H7 (cell line): ENCODE results near the gene NOL4L. TPM values are rescaled to one million over a fixed set of nuclear protein-coding genes. Genes with fewer than 3 reads are reported as not detected.
"Not testable (repeated sequence)": the region's sequence is repeated elsewhere in the genome, so short reads cannot be mapped to it uniquely, and the experiment has no call there.

Experiments used
- DNase-seq: peaks from one replicate; pipeline ENCODE4 v3.0.0; 2012
- H3K27me3 ChIP-seq: 2 replicates; pipeline ENCODE4 v1.6.0; 2011; ENCODE audit warnings: mild to moderate bottlenecking, low read length; ENCODE audit not compliant: control insufficient read depth, insufficient read depth
- H3K36me3 ChIP-seq: replicated peaks from 2 replicates; pipeline ENCODE4 v1.5.1; 2011; ENCODE audit warnings: low read length; ENCODE audit not compliant: control insufficient read depth, insufficient read depth
- H3K4me3 ChIP-seq: 2 replicates; pipeline ENCODE4 v1.5.1; 2011; ENCODE audit warnings: low read depth, mild to moderate bottlenecking, control low read depth, low read length, moderate library complexity; ENCODE audit not compliant: insufficient read depth
- total RNA-seq: library from RNA; depleted of rRNA; stranded (reverse); fragments of >200 nt; shearing (Covaris generic); gene quantifications from 2 replicates; pipeline ENCODE4 v1.2.3, GENCODE V29; 2014

The NOL4L gene
- total RNA-seq, 1 experiment from 2014 or later: 26.6 TPM

DNA sequence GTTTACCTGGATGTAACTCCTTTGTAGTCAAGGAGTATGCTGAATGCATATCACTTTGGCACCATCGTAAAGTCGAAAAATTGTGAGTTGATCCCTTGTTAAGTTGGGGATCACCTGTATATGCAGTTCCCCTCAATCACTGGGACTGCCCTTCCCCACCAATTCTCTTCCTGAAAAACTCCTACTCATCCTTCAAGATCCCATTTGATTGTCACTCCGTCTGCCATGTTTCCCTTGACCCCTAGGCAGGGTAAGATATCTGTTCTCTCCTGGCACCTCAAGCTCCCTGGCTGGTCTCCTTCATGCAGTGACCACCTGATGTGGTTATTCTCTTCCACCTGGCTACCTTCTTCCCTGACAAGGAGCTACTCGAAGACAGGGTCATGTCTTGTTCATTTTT, 10.0 kb upstream of the NOL4L start:
- H3K27me3 ChIP-seq: no peaks in the 10 kb centered on the region
- no peaks in the 10 kb centered on the region for H3K36me3 ChIP-seq
- no peak for DNase-seq
- no peak overlapping the region for H3K4me3 ChIP-seq

DNA sequence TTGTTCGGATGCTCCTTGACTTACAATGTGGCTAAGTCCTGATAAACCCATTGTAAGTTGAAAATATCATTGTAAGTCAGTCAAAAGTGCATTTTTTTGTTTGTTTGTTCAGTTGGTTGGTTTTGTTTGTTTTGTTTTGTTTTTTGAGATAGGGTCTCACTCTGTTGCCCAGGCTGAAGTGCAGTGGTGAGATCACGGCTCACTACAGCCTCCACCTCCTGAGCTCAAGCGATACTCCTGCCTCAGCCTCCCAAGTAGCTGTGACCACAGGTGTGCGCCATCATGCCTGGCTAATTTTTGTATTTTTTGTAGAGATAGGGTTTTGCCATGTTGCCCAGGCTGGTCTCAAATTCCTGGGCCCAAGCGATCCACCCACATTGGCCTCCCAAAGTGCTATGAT, 9.5 kb upstream of the NOL4L start:
- not testable (repeated sequence) for H3K36me3 ChIP-seq, DNase-seq, H3K4me3 ChIP-seq, H3K27me3 ChIP-seq

DNA sequence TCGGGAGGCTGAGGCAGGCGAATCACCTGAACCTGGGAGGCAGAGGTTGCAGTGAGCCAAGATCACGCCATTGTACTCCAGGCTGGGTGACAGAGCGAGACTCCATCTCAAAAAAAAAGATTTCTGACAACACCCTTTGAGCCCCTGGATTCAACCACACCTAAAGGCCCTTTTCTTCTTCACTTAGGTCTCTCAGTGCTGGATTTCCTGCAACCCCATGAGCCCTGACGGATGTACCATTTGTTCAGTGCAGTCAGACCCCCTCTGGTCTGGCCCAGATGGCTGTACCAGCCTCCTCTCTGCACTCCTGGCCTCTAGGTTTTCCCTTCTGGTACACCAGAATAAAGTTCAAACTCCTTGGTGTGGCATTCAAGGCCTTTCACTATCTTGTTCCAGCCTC, 9.1 kb upstream of the NOL4L start:
- Histone ChIP-seq H3K36me3 (no peaks in the 10 kb centered on the region), H3K27me3 (no peaks in the 10 kb centered on the region), H3K4me3 (no peak overlapping the region)
- DNase-seq: no peak

DNA sequence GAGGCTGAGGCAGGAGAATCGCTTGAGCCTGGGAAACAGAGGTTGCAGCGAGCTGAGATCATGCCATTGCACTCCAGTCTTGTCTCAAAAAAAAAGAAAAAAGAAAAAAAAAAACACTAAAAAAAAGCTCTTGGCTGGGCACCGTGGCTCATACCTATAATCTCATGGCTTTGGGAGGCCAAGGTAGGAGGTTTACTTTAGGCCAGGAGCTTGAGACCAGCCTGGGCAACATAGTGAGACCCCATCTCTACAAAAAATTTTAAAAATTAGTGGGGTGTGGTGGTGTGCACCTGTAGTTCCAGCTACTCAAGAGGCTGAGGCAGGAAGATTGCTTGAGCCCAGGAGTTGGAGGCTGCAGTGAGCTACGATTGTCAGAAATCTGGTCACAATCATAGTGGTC, 7.5 kb upstream of the NOL4L start:
- not testable (repeated sequence) for H3K36me3 ChIP-seq, H3K27me3 ChIP-seq, DNase-seq, H3K4me3 ChIP-seq

DNA sequence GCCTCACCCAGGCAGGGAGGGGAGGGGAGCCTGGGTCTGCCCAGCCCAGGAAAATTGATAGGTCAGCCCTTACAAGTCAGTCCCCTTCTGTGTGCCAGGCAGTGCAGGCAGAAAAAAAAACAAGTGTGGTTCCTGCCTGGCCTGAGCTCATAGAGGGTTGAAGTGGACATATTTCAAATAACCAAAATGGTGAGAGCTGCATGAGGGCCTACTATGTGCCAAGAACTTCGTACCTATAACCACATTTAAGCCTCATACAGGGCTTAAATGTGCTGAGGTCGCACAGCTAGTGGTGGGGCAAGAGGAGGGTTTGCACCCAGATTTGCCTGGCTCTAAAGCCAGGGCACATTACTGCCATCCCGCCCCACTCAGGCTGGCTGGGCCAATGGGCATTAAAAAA, 6.9 kb upstream of the NOL4L start:
- Histone ChIP-seq H3K4me3 (no peak overlapping the region), H3K27me3 (peaks cover 11% of the 10 kb centered on the region; the same call in 1 of the 2 replicates), H3K36me3 (no peaks in the 10 kb centered on the region)
- no peak for DNase-seq

DNA sequence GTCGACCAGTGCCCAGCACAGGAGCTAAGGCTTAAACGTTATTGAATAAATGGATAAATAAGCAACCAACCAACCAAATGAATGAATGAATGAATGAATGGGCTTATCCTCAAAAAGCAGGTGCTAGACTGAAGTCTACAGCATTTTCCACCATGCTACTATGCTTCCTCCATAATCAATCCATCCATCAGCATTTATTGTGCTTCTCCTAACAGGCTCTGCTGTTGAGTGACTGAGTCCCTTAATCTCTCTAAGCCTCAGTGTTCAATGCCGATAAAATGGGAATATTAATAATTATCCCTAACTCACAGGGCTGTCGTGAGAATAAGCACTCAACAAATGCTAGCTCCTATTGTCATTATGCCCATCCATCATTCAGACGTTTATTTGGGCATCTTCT, 4.6 kb upstream of the NOL4L start:
- DNase-seq: no peak
- Histone ChIP-seq H3K4me3 (no peak overlapping the region), H3K36me3 (no peaks in the 10 kb centered on the region), H3K27me3 (peaks cover 30% of the 10 kb centered on the region)

DNA sequence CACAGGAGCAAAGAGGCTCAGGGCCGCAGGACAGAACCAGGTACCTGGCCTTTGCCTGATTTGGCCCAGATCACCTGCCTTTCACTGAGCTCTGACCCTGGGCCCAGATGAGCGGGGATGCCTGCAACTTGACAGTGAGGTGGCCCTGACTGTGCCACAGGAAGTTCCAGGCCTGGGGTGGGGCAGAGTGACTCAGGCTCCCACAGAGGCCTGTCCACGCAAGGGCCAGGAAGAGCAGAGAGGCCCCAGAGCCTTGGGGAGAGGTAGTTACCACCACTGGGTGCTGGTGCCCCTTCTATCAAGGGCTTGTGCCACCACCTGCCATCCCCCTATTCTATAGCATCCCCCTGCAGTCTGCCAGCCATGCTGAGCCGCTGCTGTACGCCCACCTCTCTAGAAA, 4.1 kb upstream of the NOL4L start:
- no peak for DNase-seq

DNA sequence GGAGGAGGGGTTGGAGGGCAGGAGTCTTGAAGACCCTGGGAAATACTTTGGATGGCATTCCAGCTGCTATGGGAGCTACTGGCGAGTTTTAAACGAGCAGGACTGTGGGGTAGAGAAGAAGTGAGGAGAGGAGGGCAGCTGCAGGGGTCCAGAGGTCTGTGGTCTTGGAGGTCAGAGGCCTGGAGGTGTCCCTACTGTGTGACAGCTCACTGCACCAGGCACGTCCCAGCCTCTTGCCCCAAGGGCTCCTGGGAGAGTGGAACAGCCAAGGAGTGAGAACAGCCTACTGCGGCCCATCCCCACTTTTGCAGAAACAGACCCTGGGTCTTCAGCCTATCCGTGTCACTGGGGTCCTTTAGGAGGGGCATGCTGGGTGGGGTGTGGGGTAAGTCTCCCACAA, 2.9 kb upstream of the NOL4L start:
- H3K4me3 ChIP-seq: no peak overlapping the region
- no peak for DNase-seq
- no peaks in the 10 kb centered on the region for H3K36me3 ChIP-seq
- peaks cover 33% of the 10 kb centered on the region for H3K27me3 ChIP-seq

More for the DNA sequence above, 4.1 kb upstream of the NOL4L start:
- H3K36me3 ChIP-seq: no peaks in the 10 kb centered on the region
- peaks cover 33% of the 10 kb centered on the region for H3K27me3 ChIP-seq
- H3K4me3 ChIP-seq: no peak overlapping the region

DNA sequence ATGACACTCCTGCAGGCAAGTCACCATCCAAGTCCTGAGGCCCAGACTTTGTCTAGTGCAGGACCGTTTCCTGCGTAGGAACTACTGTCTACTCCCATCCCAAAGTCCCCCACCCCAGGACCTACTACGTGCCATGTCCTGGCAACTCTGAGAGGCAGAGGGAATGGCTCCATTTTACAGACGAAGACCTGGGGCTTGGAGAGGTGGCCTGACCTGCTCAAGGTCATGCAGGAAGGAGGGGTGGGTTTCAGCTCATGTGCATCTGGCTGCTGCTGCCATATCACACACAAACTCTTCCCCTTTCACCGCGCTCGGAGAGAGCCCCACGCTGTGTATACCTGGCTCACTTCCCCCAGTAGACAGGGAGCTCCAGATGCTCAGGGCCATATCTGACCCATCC, 1.2 kb upstream of the NOL4L start:
- Histone ChIP-seq H3K27me3 (peaks cover 40% of the 10 kb centered on the region), H3K4me3 (no peak overlapping the region), H3K36me3 (no peaks in the 10 kb centered on the region)
- DNase-seq: no peak

DNA sequence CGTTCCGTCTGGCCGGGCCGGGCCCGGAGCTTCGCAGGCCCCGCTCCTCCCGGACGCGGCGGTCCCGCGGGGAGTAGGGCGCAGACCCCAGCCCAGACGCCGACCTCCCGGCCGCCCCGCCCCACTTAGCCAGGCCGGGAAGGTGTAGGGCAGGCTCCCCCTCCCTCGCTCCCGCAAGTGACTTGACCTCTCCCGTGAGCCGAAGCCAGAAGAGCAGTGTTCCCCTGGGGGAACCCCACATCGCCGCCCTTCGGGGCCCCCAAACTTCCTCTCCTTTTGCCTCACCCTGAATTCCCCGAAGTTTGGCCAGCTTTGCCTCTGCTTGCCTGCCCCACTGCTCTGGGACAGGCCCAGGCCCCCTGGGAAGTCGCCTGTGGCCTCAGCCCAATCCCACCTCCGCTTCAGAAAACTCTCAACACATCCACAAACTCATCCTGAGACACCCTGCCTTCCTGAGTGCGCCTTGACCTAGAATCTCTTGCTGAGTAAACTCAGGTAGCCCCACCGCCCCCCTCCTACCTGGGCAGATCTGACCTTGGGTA, 524 bp upstream of the NOL4L start:
- H3K27me3 ChIP-seq: peaks cover 40% of the 10 kb centered on the region
- DNase-seq: peak; percentile 90
- H3K36me3 ChIP-seq: no peaks in the 10 kb centered on the region
- H3K4me3 ChIP-seq: peak overlapping the region; percentile 77

DNA sequence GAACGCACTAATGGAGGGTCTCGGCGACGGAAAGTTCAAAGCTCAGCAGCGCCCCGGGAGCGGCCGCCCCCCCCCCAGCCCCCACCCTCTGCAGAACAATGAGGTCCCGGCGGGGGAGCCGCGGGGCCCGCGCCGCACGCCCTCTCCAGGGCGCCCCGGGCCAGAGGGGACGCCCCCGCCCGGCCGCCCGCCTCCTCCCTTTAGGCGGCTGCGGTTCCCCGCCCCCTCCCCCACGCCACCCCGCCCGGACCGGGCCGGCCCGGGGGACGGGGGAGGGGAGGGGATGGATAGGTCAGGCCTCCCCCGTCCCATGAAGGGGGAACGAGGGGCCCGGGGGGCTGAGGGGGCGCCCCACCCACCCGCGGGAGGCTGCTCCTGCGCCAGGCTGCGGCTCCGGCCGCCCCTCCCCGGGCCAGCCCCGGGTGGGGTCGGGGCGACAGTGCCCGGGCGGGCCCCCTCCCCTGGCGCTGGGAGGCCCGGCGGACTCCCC, 1.5 kb downstream of the NOL4L start:
- Histone ChIP-seq H3K36me3 (no peaks in the 10 kb centered on the region), H3K4me3 (peak overlapping the region; percentile 77), H3K27me3 (peaks cover 40% of the 10 kb centered on the region)
- DNase-seq: peak; percentile 92

DNA sequence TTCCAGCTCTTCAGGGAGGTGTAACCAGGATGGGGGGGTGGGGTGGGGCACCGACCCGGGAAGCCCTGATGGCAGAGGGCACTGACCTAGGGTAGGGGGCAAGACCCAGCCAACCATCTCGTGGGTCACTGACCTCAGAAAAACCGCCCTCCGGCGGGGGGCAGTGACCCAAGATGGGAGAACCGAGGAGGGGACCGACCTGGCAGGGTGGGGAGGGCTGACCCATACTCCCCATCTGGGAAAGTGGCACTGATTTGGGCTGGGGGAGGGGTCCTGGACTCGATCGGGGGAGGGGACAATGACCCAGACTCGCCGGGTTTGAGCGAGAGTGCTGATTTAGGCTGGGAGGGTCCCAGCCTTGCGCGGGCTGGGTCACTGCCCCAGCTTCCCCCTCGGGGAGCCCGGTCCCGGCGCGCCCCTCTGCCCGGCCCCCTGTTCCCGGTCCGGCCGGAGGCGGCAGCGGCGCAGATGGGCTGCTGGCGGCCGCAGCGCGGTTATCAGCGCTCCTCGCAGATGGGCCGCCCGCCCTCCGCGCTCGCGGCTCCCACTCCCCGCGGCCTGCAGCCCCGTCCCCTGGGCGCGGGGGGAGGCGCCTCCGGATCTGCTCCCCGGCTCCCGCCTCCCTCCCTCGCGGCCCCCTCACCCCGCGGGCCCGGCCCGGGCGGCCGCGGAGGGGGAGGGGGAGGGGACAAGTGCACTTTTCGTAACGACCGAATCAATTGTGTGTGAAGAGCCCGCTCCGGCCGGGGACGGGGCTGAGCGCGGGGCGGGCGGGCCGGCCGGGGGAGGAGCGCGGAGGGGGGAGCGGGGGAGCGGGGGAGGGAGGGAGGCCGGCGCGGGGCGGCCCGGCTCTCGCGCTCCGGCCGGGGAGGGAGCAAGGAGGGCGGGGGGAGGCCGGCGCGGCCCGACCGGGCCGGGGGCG, 2.2 kb downstream of the NOL4L start:
- peaks cover 38% of the 10 kb centered on the region for H3K27me3 ChIP-seq
- H3K36me3 ChIP-seq: no peaks in the 10 kb centered on the region
- DNase-seq: peak; percentile 93
- H3K4me3 ChIP-seq: peak overlapping the region; percentile 64

DNA sequence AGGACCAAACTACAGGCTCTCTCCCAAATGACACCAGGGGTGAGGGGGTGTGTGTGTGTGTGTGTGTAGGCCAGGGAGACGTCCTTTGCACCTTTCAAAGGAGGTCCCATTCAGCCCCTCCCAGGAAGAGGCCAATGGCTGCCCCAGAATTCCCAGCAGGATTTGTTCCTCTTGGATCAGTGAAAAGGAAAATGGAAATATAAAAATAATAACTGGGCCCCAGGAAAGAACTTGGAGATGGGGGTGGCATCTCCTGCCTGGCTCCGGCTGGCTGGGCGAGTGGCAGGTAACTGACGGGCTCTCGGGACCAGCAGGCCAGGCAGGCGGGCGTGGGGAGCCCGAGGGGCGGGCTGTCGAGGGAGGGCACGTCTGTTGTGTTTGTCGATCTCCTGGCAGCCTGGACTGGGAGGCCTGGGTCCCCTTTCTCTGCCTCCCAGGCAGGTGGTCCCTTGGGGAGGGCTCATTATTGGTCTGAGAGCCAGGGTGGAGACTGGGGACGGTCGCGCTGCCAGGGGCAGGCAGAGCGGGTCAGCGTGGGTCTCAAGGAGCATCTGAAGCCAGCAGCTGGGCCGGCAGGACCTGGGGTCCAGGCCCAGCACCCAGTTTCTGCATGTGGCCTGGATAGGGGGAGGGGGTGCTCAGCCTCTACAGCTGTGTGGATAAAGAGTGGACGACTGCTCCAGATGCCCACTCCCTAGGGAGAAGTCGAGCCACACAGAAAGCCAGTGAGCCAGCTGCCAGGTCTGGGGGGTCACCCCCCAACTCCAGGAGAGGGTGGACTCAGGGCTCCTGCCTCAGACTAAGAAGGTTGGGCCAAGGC, 3.1 kb downstream of the NOL4L start:
- H3K36me3 ChIP-seq: no peaks in the 10 kb centered on the region
- no peak overlapping the region; the same call in 1 of the 2 replicates for H3K4me3 ChIP-seq
- DNase-seq: peak; percentile 80
- H3K27me3 ChIP-seq: peaks cover 29% of the 10 kb centered on the region

DNA sequence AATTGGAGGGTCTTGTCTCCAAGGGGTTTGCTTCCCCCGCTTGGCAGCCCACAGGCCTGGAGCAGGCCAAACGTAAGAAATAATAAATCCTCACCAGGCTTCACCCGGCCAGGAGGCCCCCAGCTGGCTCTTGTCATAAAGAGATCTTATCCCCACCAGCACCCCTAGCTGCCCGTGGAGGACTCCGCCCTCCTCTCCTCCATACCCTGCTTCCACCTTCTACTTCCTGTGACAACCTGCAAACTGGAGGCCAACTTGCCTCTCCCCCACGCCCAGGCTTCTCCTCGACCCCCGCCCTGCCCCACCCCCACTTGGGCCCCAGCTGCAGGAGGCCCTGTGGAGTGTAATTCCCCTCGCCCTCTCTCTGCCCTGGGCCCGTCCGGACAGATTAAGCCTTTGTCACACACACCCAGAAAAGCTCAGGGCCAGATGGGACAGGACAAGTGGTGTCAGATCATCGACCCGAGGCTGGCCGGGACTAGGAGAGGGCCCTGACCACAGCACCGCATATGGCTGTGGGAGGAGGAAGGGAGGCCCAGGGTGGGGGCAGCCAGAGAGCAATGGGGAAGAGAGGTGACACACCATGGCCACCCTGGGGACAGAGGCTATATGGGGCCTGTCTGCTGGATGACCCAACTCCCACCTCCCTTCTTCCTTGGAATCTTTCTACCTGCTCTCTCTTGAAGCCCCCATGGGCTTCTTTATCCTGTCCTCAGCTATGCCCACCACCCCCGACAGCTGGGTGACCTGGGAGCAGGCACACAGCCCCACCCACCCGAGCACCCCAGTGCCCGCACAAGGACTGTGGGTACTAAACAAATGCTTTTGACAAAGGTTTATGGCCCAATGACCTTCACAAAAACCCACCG, 3.9 kb downstream of the NOL4L start:
- Histone ChIP-seq H3K4me3 (no peak overlapping the region), H3K27me3 (peaks cover 21% of the 10 kb centered on the region), H3K36me3 (no peaks in the 10 kb centered on the region)
- DNase-seq: peak; percentile 73
